Tibial nerve (tissue), 4 donors: ENCODE measurements around the gene VWA8.

Experiments used
- EP300 ChIP-seq, 2 donors: sonication (generic); formaldehyde crosslinking; IDR thresholded peaks; one replicate each; pipeline ENCODE4 v1.6.1; 2017; ENCODE audit warnings: antibody characterized with exemption in 2 of 2, mild to moderate bottlenecking in 1 of 2
- POLR2A ChIP-seq, 2 donors: fragments of 450-650 bp; IDR thresholded peaks; one replicate each; pipeline ENCODE4 v1.6.1; 2017; ENCODE audit warnings: antibody characterized with exemption in 2 of 2, mild to moderate bottlenecking in 2 of 2, moderate library complexity in 2 of 2
- TF ChIP-seq, protein P1 (sequence below), 5 experiments: fragments of 200-600 bp in 3 of 5; fragments of 450-650 bp in 2 of 5; sonication (generic) in 3 of 5; IDR thresholded peaks; one replicate each; pipeline ENCODE4 v1.5.1; 2016 to 2019; ENCODE audit warnings: antibody characterized with exemption in 5 of 5, mild to moderate bottlenecking in 3 of 5, moderate library complexity in 2 of 5

DNA sequence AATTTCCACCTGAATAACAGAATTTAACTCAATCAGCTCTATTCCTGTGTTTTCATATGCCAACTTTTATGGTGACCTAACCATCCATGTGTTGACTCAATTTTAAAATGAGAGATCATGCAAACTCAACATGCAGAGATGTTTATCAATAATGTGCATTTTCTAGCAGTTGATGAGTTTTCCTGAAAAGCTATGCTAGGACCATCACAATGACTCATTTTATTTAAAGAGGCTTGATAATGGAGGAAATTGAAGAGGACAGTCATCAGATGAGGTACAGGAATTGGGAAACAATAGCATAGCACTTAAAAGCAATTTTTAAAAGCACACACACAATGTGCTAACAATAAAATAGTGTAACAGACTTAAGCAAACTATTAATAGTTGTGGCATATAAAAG lies 127.1 kb downstream of the VWA8 start:
- TF ChIP-seq, protein P1, sequence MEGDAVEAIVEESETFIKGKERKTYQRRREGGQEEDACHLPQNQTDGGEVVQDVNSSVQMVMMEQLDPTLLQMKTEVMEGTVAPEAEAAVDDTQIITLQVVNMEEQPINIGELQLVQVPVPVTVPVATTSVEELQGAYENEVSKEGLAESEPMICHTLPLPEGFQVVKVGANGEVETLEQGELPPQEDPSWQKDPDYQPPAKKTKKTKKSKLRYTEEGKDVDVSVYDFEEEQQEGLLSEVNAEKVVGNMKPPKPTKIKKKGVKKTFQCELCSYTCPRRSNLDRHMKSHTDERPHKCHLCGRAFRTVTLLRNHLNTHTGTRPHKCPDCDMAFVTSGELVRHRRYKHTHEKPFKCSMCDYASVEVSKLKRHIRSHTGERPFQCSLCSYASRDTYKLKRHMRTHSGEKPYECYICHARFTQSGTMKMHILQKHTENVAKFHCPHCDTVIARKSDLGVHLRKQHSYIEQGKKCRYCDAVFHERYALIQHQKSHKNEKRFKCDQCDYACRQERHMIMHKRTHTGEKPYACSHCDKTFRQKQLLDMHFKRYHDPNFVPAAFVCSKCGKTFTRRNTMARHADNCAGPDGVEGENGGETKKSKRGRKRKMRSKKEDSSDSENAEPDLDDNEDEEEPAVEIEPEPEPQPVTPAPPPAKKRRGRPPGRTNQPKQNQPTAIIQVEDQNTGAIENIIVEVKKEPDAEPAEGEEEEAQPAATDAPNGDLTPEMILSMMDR (IDR thresholded peaks at IDR 0.05), result no peak
- TF ChIP-seq EP300 (IDR thresholded peaks at IDR 0.05), result no peak
- no peak for TF ChIP-seq POLR2A (IDR thresholded peaks at IDR 0.05)
